Panc1 (cell line): Measurements from ENCODE around the gene PIM2. TPM values are rescaled to one million over a fixed set of nuclear protein-coding genes. Genes with fewer than 3 reads are reported as not detected.

Experiments used
- ATAC-seq: fragments of 200-7000 bp; cut with Tn5 transposase; 2 replicates; pipeline ENCODE4 v1.9.1; 2020; ENCODE audit warnings: mild to moderate bottlenecking, moderate library complexity
- BruUV-seq: library from RNA; stranded (reverse); fragments of 400-500 nt; replicated peaks from 2 replicates; lab custom pipeline; 2021; lab: Mats Ljungman, UMichigan
- CTCF ChIA-PET: fragments of 300-600 bp; sonication (Branson Sonifier 250); formaldehyde crosslinking; loops from one replicate; lab custom pipeline; 2022; ENCODE audit warnings: antibody characterized with exemption; lab: Charles Lee
- POLR2A ChIA-PET: fragments of 300-600 bp; sonication (Branson Sonifier 250); formaldehyde crosslinking; loops from one replicate; lab custom pipeline; 2022; ENCODE audit warnings: antibody characterized with exemption; lab: Charles Lee
- DNase-seq: peaks from one replicate; pipeline ENCODE4 v3.0.0-alpha.2; 2010; ENCODE audit warnings: low read depth, low spot score
- H3K27ac ChIP-seq: 2 replicates; pipeline ENCODE4 v1.5.1; 2011; ENCODE audit warnings: mild to moderate bottlenecking, low read length, inconsistent platforms
- H3K27me3 ChIP-seq: fragments of 200-500 bp; sonication (Bioruptor generic); 2 replicates; pipeline ENCODE4 v1.6.0; 2014; ENCODE audit warnings: low read length, inconsistent platforms; ENCODE audit not compliant: control insufficient read depth, insufficient read depth
- H3K36me3 ChIP-seq: fragments of 200-500 bp; sonication (Bioruptor generic); 2 replicates; pipeline ENCODE4 v1.5.1; 2014; ENCODE audit warnings: inconsistent platforms, mild to moderate bottlenecking, low read length, moderate library complexity; ENCODE audit not compliant: control insufficient read depth, insufficient read depth
- H3K4me1 ChIP-seq: 2 replicates; pipeline ENCODE4 v1.5.1; 2011; ENCODE audit warnings: inconsistent platforms, mild to moderate bottlenecking, low read length, moderate library complexity; ENCODE audit not compliant: control insufficient read depth, insufficient read depth
- H3K4me3 ChIP-seq, 2 experiments: 2 replicates each; pipeline ENCODE4 v1.5.1; 2011 to 2012; ENCODE audit warnings: low read depth in 2 of 2, low read length in 2 of 2, mild to moderate bottlenecking in 2 of 2, inconsistent platforms in 1 of 2, moderate library complexity in 1 of 2
- H3K9me3 ChIP-seq: fragments of 200-500 bp; sonication (Bioruptor generic); 2 replicates; pipeline ENCODE4 v1.5.1; 2014; ENCODE audit warnings: low read depth, mild to moderate bottlenecking, inconsistent platforms, low read length, moderate library complexity; ENCODE audit not compliant: control insufficient read depth, insufficient read depth
- POLR2AphosphoS5 ChIP-seq: IDR thresholded peaks from 2 replicates; pipeline ENCODE4 v1.6.1; 2012; ENCODE audit warnings: mild to moderate bottlenecking, low read depth, low read length, moderate library complexity
- REST ChIP-seq, 2 experiments: IDR thresholded peaks; 2 replicates each; pipeline ENCODE4 v1.6.1; 2011 to 2012; ENCODE audit warnings: low read depth in 2 of 2, control low read depth in 1 of 2, low read length in 1 of 2, mild to moderate bottlenecking in 1 of 2, moderate library complexity in 1 of 2; ENCODE audit not compliant: insufficient read depth in 1 of 2
- SIN3A ChIP-seq: IDR thresholded peaks from 2 replicates; pipeline ENCODE4 v1.6.1; 2012; ENCODE audit warnings: low read depth, mild to moderate bottlenecking, low read length, moderate library complexity, borderline replicate concordance; ENCODE audit not compliant: insufficient read depth
- TCF7L2 ChIP-seq: IDR thresholded peaks from 2 replicates; pipeline ENCODE4 v1.6.1; 2011; ENCODE audit warnings: mild to moderate bottlenecking, low read depth, low read length, inconsistent platforms
- in situ Hi-C: cut with HindIII; loops from 2 replicates; pipeline ENCODE4 v1.10.0; 2016; ENCODE audit warnings: low sequenced_read_pairs, low pct_unique_long_range_greater_than_20kb
- intact Hi-C: fragments of 100-400 bp; cut with micrococcal nuclease; formaldehyde crosslinking; loops from one replicate; pipeline ENCODE4 v1.10.0; 2022; ENCODE audit not compliant: unreplicated experiment
- total RNA-seq: library from RNA; stranded (reverse); gene quantifications from one replicate; pipeline ENCODE4 v1.2.1, GENCODE V29; 2021; ENCODE audit not compliant: unreplicated experiment
- TF ChIP-seq, protein P1 (sequence below): fragments of 450-650 bp; IDR thresholded peaks from 2 replicates; pipeline ENCODE4 v1.5.1; 2017; ENCODE audit warnings: mild to moderate bottlenecking

Gene PIM2
- total RNA-seq, 1 experiment from 2014 or later, result 52.6 TPM

DNA sequence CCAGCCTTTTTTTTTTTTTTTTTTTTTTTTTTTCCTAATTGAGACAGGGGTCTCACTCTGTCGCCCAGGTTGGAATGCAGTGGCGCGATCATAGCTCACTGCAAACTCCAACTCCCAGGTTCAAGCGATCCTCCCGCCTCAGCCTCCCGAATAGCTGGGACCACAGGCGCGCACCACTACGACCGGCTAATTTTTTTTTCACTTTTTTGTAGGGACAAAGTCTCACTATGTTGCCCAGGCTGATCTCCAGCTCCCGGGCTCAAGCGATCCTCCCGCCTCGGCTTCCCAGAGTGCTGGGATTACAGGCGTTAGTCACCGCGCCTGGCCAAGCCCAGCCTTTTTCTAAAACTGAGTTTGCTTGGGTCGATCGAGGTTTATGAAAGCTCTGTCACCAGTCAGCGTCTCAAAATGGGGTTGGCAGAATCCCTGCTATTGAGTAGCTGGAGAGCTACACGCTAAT lies 39.8 kb upstream of the PIM2 start:
- Histone ChIP-seq H3K4me1 (peaks cover 13% of the 10 kb centered on the region), H3K36me3 (no peaks in the 10 kb centered on the region), H3K9me3 (no peaks in the 10 kb centered on the region), H3K27me3 (no peaks in the 10 kb centered on the region), H3K27ac (peak overlapping the region; percentile 87), H3K4me3 (peak overlapping the region; percentile 72 to 79)
- TF ChIP-seq, protein P1, sequence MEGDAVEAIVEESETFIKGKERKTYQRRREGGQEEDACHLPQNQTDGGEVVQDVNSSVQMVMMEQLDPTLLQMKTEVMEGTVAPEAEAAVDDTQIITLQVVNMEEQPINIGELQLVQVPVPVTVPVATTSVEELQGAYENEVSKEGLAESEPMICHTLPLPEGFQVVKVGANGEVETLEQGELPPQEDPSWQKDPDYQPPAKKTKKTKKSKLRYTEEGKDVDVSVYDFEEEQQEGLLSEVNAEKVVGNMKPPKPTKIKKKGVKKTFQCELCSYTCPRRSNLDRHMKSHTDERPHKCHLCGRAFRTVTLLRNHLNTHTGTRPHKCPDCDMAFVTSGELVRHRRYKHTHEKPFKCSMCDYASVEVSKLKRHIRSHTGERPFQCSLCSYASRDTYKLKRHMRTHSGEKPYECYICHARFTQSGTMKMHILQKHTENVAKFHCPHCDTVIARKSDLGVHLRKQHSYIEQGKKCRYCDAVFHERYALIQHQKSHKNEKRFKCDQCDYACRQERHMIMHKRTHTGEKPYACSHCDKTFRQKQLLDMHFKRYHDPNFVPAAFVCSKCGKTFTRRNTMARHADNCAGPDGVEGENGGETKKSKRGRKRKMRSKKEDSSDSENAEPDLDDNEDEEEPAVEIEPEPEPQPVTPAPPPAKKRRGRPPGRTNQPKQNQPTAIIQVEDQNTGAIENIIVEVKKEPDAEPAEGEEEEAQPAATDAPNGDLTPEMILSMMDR, result no peak
- TF ChIP-seq TCF7L2 (no peak), SIN3A (no peak), REST (IDR thresholded peaks at IDR 0.05; ENCODE audit: insufficient read depth in 1 of 2, low read depth in 2 of 2, low read length in 1 of 2) (no peak), POLR2AphosphoS5 (no peak; the same call in none of the 2 replicates)
- TSS peak; percentile 84 for BruUV-seq
- CTCF ChIA-PET, result no interaction called here
- DNase-seq, result no peak
- ATAC-seq, result no peak
- intact Hi-C loops, result no loop called here
- in situ Hi-C loops, result no loop called here
- POLR2A ChIA-PET, result interaction anchor here (0.5 to 1.6 kb wide), 7 partner anchors 14 to 298 kb away, joined by 3 to 18 read pairs (median 3); partner anchors contain the start of gene TFE3

DNA sequence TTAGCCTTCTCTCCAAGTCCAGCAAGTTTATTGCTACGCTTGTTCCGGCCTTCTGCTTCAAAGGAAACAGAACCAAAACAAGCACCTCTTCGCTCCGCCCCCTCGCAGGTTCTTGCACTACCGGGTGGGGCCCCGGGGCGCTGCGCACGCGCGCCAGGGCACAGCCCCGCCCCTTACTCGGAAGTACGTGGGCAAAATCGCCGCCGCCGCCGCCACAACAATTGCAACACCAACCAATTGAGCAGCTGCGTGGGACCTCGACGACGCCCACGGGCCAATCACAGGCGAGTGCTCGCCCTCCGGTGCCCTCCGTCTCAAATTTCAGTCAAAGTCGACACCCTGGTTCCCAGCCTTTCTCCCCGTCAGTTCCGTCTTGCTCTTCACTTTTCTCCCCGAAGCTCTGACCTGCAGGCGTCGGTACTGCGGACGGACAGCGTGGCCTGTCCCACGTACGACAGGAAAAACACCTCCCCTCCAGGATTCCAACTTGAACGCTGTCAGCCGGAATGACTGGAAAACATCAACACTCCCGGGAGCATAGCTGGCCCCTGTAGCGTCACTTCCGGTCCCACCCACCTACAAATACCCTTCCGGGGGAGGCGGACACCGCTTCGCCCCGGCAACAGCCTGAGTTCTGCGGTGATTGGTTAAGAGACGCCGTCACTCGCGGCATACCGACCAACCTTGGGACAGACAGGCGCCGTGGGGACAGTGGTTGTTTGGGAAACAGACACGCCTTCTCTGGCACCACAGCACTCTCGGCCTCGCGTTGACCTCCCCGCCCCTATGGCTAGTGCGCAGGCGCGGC lies 39.2 kb upstream of the PIM2 start:
- TF ChIP-seq REST (IDR thresholded peaks at IDR 0.05; ENCODE audit: insufficient read depth in 1 of 2, low read depth in 2 of 2, low read length in 1 of 2), result no peak; a peak in 1 of 4 replicates
- TF ChIP-seq POLR2AphosphoS5, result peak; percentile 50
- TF ChIP-seq, protein P1, result no peak
- TF ChIP-seq TCF7L2, result peak; percentile 91
- no peak for TF ChIP-seq SIN3A
- BruUV-seq, result no TSS peak
- CTCF ChIA-PET, result no interaction called here
- peaks cover 13% of the 10 kb centered on the region for H3K4me1 ChIP-seq
- intact Hi-C loops (no loop called here), in situ Hi-C loops (no loop called here)
- no peaks in the 10 kb centered on the region for H3K9me3 ChIP-seq
- no peaks in the 10 kb centered on the region for H3K27me3 ChIP-seq
- DNase-seq (peak; percentile 89), ATAC-seq (peak; percentile 96)
- POLR2A ChIA-PET, result interaction anchor here (0.5 to 1.6 kb wide), 9 partner anchors 13 to 298 kb away, joined by 3 to 18 read pairs (median 6); partner anchors contain the start of genes GRIPAP1 and TFE3
- H3K4me3 ChIP-seq, result peak overlapping the region; percentile 72 to 79
- H3K27ac ChIP-seq, result peak overlapping the region; percentile 87
- H3K36me3 ChIP-seq, result no peaks in the 10 kb centered on the region
